K562 (cell line): Measurements from ENCODE around the gene CCDC167. TPM values are rescaled to one million over a fixed set of nuclear protein-coding genes. Genes with fewer than 3 reads are reported as not detected.
A peak's percentile ranks its signal among the peaks of the same experiment; 100 is the strongest.

Source experiments
- CCAR2 ChIP-seq: fragments of 200-400 bp; formaldehyde crosslinking; IDR thresholded peaks from 2 replicates; pipeline ENCODE4 v1.6.1; 2017; ENCODE audit warnings: mild to moderate bottlenecking, low read depth, low read length
- DACH1 ChIP-seq: fragments of 450-650 bp; IDR thresholded peaks from 2 replicates; pipeline ENCODE4 v1.6.1; 2018; ENCODE audit not compliant: partially characterized antibody
- FOXJ3 ChIP-seq: sonication (generic); formaldehyde crosslinking; IDR thresholded peaks from 2 replicates; pipeline ENCODE4 v1.4.0; 2020; ENCODE audit warnings: mild to moderate bottlenecking, missing genetic modification reagents
- LEF1 ChIP-seq: fragments of 450-650 bp; IDR thresholded peaks from 2 replicates; pipeline ENCODE4 v1.6.1; 2016; ENCODE audit warnings: mild to moderate bottlenecking
- MIER1 ChIP-seq: fragments of 450-650 bp; IDR thresholded peaks from 2 replicates; pipeline ENCODE4 v1.6.1; 2016; ENCODE audit warnings: antibody characterized with exemption, mild to moderate bottlenecking, low read depth
- NCOA4 ChIP-seq: fragments of 450-650 bp; IDR thresholded peaks from 2 replicates; pipeline ENCODE4 v1.6.1; 2018; ENCODE audit warnings: mild to moderate bottlenecking; ENCODE audit not compliant: partially characterized antibody
- NFYB ChIP-seq: IDR thresholded peaks from 2 replicates; pipeline ENCODE4 v1.6.1; 2011; ENCODE audit warnings: mild to moderate bottlenecking, moderate library complexity; ENCODE audit not compliant: insufficient read length; ENCODE audit errors: extremely low read depth
- POLR2AphosphoS2 ChIP-seq: IDR thresholded peaks from 2 replicates; pipeline ENCODE4 v1.6.1; 2012; ENCODE audit warnings: low read length, improper control_type of control experiment
- ZNF586 ChIP-seq: fragments of 450-650 bp; formaldehyde crosslinking; conservative IDR thresholded peaks from 2 replicates; pipeline ENCODE4 v1.4.0; 2020; ENCODE audit warnings: mild to moderate bottlenecking, moderate library complexity
- polyA plus RNA-seq, 8 experiments: library from polyadenylated mRNA; depleted of rRNA in 4 of 8; stranded (reverse) in 5 of 8; unstranded in 3 of 8; fragments of >200 nt; fragmentation: Nextera tagmentation in 2 of 8; fragmentation: Illumina TruSeq in 1 of 8; extraction: Ambion mirVana in 2 of 8; extraction: Trizol in 1 of 8; gene quantifications; 2 replicates each; pipeline versions ENCODE4 v1.2.1 to v1.2.3, GENCODE V29; 2011 to 2014; ENCODE audit warnings: inconsistent platforms in 1 of 8, missing spikeins in 1 of 8
- total RNA-seq, 7 experiments: library from RNA; depleted of rRNA in 6 of 7; stranded (reverse); fragments of >200 nt in 6 of 7; fragmentation: Illumina TruSeq in 2 of 7; extraction: Trizol in 2 of 7; gene quantifications; 2 replicates each; pipeline versions ENCODE4 v1.2.1 to v1.2.3, GENCODE V29; 2011 to 2021; ENCODE audit warnings: low replicate concordance in 1 of 7
- TF ChIP-seq, protein P1 (sequence below): fragments of 250-450 bp; sonication (Bioruptor Pico); IDR thresholded peaks from 2 replicates; pipeline ENCODE4 v1.8.0; 2022; ENCODE audit warnings: inconsistent platforms
- TF ChIP-seq, protein P2 (sequence below): sonication (generic); formaldehyde crosslinking; IDR thresholded peaks from 2 replicates; pipeline ENCODE4 v1.8.0; 2022; ENCODE audit warnings: mild to moderate bottlenecking, missing genetic modification reagents, borderline replicate concordance
- TF ChIP-seq, protein P3 (sequence below): sonication (generic); formaldehyde crosslinking; IDR thresholded peaks from 2 replicates; pipeline ENCODE4 v1.8.0; 2022; ENCODE audit warnings: mild to moderate bottlenecking, missing genetic modification reagents
- TF ChIP-seq, protein P4 (sequence below): sonication (generic); formaldehyde crosslinking; IDR thresholded peaks from 2 replicates; pipeline ENCODE4 v1.8.1; 2023; ENCODE audit warnings: mild to moderate bottlenecking, missing genetic modification reagents
- TF ChIP-seq, protein P5 (sequence below), 3 experiments: fragments of 200-800 bp in 1 of 3; fragments of 250-450 bp in 1 of 3; fragments of 450-650 bp in 1 of 3; sonication (Bioruptor Pico) in 1 of 3; sonication (Bioruptor generic) in 1 of 3; formaldehyde crosslinking in 1 of 3; IDR thresholded peaks; 2 replicates each; pipeline versions ENCODE4 v1.6.1 to v1.8.0; 2016 to 2022; ENCODE audit warnings: mild to moderate bottlenecking in 2 of 3, missing genetic modification characterization in 2 of 3, missing compliant biosample characterization in 1 of 3, moderate library complexity in 1 of 3

Gene CCDC167
- total and polyA plus RNA-seq, 9 of the 15 experiments (the other 6 are each of a cell fraction or from before 2014, with no cell fraction given): 26.0 to 114 (median 45.2) TPM

DNA sequence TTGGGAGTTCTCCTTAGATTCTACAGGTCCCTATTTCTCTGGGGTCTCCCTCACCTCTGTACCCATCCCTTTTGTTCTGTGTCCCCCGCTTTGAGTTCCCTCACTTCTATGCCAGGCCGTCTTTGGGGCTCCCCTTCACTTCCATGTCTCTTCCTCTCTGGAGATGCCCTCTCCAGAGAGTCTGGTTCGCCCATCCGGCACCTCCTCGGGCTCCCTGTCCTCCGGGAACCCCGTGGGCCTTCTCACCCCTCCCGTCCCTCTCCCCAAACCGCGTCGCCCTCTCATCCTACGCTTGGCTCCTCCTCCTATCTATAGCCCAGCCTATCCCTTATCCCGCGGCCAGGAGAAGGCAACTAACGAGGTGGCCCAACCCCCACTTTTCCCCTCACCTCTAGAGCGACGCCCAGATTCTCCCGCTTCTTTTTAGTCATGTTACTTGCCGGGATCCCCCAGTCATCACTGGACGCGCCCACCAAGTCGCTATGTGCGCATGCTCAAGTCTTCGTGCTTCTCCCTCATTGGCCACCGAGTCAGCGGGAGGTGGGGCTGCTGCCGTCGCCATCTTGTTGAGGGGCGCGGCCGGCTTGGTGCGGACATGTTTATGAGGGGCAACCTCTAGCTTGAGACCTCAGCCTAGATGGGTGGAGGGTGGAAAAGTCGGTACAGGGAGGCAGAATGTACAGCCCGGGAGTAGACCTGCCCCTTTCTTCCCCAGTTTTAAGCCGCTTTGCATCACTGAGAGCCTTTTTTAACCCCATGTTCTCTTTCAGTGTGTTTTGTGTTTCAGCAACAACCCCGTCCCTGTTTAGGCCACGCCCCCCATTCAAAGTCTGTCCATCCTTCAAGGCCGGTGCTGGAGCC is at the start of gene CCDC167 (continued):
- TF ChIP-seq POLR2AphosphoS2 (no peak), LEF1 (peak; percentile 13; the same call in 1 of the 2 replicates), MIER1 (0 out of 2 replicates have a peak, but pooled peaks have one; percentile 49), NFYB (no peak), DACH1 (no peak), FOXJ3 (CRISPR knock-in tag) (no peak), ZNF586 (no peak), CCAR2 (no peak), NCOA4 (no peak)
- TF ChIP-seq, protein P1, sequence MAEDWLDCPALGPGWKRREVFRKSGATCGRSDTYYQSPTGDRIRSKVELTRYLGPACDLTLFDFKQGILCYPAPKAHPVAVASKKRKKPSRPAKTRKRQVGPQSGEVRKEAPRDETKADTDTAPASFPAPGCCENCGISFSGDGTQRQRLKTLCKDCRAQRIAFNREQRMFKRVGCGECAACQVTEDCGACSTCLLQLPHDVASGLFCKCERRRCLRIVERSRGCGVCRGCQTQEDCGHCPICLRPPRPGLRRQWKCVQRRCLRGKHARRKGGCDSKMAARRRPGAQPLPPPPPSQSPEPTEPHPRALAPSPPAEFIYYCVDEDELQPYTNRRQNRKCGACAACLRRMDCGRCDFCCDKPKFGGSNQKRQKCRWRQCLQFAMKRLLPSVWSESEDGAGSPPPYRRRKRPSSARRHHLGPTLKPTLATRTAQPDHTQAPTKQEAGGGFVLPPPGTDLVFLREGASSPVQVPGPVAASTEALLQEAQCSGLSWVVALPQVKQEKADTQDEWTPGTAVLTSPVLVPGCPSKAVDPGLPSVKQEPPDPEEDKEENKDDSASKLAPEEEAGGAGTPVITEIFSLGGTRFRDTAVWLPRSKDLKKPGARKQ: no peak
- TF ChIP-seq, protein P2, sequence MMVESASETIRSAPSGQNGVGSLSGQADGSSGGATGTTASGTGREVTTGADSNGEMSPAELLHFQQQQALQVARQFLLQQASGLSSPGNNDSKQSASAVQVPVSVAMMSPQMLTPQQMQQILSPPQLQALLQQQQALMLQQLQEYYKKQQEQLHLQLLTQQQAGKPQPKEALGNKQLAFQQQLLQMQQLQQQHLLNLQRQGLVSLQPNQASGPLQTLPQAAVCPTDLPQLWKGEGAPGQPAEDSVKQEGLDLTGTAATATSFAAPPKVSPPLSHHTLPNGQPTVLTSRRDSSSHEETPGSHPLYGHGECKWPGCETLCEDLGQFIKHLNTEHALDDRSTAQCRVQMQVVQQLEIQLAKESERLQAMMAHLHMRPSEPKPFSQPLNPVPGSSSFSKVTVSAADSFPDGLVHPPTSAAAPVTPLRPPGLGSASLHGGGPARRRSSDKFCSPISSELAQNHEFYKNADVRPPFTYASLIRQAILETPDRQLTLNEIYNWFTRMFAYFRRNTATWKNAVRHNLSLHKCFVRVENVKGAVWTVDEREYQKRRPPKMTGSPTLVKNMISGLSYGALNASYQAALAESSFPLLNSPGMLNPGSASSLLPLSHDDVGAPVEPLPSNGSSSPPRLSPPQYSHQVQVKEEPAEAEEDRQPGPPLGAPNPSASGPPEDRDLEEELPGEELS (CRISPR knock-in tag): no peak
- TF ChIP-seq, protein P3, sequence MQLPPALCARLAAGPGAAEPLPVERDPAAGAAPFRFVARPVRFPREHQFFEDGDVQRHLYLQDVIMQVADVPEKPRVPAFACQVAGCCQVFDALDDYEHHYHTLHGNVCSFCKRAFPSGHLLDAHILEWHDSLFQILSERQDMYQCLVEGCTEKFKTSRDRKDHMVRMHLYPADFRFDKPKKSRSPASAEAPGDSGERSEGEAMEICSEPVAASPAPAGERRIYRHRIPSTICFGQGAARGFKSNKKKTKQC: peak; percentile 41; the same call in 1 of the 2 replicates
- TF ChIP-seq, protein P4, sequence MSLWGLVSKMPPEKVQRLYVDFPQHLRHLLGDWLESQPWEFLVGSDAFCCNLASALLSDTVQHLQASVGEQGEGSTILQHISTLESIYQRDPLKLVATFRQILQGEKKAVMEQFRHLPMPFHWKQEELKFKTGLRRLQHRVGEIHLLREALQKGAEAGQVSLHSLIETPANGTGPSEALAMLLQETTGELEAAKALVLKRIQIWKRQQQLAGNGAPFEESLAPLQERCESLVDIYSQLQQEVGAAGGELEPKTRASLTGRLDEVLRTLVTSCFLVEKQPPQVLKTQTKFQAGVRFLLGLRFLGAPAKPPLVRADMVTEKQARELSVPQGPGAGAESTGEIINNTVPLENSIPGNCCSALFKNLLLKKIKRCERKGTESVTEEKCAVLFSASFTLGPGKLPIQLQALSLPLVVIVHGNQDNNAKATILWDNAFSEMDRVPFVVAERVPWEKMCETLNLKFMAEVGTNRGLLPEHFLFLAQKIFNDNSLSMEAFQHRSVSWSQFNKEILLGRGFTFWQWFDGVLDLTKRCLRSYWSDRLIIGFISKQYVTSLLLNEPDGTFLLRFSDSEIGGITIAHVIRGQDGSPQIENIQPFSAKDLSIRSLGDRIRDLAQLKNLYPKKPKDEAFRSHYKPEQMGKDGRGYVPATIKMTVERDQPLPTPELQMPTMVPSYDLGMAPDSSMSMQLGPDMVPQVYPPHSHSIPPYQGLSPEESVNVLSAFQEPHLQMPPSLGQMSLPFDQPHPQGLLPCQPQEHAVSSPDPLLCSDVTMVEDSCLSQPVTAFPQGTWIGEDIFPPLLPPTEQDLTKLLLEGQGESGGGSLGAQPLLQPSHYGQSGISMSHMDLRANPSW (CRISPR knock-in tag): no peak
- TF ChIP-seq, protein P5, sequence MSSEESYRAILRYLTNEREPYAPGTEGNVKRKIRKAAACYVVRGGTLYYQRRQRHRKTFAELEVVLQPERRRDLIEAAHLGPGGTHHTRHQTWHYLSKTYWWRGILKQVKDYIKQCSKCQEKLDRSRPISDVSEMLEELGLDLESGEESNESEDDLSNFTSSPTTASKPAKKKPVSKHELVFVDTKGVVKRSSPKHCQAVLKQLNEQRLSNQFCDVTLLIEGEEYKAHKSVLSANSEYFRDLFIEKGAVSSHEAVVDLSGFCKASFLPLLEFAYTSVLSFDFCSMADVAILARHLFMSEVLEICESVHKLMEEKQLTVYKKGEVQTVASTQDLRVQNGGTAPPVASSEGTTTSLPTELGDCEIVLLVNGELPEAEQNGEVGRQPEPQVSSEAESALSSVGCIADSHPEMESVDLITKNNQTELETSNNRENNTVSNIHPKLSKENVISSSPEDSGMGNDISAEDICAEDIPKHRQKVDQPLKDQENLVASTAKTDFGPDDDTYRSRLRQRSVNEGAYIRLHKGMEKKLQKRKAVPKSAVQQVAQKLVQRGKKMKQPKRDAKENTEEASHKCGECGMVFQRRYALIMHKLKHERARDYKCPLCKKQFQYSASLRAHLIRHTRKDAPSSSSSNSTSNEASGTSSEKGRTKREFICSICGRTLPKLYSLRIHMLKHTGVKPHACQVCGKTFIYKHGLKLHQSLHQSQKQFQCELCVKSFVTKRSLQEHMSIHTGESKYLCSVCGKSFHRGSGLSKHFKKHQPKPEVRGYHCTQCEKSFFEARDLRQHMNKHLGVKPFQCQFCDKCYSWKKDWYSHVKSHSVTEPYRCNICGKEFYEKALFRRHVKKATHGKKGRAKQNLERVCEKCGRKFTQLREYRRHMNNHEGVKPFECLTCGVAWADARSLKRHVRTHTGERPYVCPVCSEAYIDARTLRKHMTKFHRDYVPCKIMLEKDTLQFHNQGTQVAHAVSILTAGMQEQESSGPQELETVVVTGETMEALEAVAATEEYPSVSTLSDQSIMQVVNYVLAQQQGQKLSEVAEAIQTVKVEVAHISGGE (CRISPR knock-in tag; IDR thresholded peaks at IDR 0.05): 0 out of 6 replicates have a peak, but pooled peaks of 1 of the 3 experiments have one; percentile 24
